Jurkat, Clone E6-1 (cell line): ENCODE measurements around the gene NHS.

ENCODE experiments used
- DNase-seq: peaks from one replicate; pipeline ENCODE4 v3.0.0-alpha.2; 2011; ENCODE audit warnings: low read depth, low spot score
- H3K4me3 ChIP-seq: 2 replicates; pipeline ENCODE4 v1.5.1; 2011; ENCODE audit warnings: mild to moderate bottlenecking, low read length, control low read depth, moderate library complexity

NHS gene

DNA sequence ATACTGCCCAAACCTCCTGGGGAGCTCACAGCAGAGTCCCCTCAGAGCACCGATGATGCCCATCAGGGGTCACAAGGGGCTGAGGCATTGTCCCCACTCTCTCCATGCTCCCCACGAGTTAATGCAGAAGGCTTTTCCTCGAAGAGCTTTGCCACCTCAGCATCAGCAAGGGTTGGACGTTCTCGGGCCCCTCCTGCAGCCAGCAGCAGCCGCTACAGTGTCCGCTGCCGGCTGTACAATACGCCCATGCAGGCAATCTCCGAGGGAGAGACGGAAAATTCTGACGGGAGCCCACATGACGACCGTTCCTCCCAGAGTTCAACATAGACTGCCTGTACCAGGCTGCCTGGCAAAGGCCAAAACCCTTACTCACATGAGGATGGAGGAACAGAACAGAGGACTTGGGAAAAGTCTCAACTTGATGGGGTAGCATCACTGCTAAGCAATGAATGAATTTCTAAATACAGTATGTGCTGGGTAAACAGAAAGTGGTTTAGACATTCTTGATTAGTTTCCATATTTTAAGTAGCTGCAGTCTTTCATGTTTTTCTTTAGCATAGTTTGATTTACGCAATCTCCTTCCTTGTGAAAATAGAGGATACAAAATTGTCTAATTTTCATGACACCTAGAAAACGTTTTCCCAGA is 357.3 kb downstream of the NHS start:
- no peak for DNase-seq
- no peak overlapping the region for H3K4me3 ChIP-seq

DNA sequence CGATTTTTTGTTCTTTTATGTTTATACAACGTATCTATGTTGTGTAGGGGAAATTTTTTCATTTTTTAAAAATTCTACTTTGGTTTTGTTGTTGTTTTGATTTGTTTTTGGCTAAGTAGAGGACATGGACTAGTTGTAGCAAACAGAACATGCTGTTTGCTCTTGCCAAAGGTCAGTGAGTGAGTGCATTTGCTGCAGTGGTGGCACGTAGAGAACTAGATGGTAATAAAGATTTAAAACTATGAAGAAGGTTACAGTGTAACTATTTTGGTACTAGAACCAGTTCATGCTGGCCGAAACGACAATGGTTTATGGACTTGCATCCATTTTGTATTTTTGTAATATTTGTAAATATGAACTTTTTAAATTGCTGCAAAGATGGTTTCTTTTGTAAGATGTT is 360.4 kb downstream of the NHS start:
- no peak for DNase-seq
- H3K4me3 ChIP-seq: no peak overlapping the region

DNA sequence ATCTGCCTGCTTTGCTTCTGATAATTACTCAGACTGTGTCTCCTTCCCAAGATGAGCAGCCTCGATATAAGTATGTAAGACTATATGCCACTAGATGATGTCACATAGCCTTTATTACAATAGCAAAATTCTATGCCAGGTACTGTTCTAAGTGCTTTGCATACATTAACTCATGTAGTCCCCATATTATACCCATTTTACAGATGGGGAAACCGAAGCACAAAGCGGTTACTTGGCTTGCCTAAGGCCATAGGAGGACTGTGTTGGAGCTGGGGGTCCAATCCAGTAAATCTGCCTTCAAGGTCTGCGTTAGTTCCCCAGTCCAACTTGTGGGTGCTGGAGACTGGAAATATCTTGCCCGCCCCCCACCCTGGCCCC is 361.5 kb downstream of the NHS start:
- H3K4me3 ChIP-seq: peak overlapping the region; percentile 54
- no peak for DNase-seq

DNA sequence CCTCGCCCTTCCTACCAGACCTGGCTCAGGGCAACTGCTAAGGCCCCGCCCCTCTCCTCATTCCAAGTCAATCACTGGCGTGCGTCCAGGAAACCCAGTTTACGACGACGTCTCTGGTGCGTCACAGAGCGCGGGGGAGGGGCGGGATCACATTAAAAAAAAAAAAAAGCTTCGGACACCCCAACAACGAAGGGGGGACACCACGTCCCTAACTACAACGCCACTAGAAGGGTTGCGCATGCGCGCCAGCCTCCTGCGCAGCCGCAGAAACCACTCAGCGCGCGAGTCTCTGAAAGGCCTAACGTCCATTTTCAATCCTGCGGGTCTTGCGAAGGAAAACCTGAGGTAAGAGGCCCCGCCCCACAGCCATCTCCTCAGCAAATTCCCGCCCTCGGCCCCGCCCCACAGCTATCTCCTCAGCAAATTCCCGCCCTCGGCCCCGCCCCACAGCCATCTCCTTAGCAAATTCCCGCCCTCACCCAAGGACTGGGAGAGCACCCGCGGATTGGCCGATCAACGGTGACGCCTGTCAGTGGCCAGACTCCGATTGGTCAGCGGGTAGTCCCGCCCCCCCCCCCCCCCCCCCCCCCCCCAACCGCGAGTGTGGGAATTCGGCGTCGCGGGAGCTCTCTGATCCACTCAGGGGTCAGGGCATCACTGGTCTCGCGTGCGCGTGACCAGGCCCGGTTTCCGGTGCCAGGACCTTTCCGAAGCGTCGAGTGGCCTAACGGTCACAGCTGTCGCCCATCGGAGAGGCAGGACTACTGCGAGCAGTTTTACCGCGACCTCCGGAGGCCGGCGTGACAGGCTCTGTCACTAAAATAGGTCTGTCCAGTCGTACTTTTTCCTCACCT is 362.1 kb downstream of the NHS start, which contains the start of gene SCML1:
Gene SCML1, plus strand, starts transcription at position 638 of the 854 bp plus-strand sequence. CDS start 6,694 bp downstream, outside the sequence.
- peak within 1 kb of the TSS; percentile 54 for H3K4me3 ChIP-seq
- peak; percentile 90 for DNase-seq

DNA sequence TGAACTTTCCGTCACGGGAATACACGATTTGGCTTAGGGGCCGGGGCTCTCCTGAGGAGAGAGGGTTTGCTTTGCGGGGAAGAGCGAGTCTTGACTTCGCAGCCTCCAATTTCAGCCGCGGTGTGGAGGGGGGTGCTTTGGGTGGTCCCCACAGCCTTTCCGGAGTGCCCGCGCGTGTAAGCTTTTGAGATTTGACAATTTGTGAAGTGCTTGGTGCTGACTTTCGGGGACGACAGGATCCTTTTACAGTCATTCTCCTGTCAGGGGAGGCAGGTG is 362.6 kb downstream of the NHS start:
- no peak for DNase-seq
- peak overlapping the region; percentile 54 for H3K4me3 ChIP-seq

DNA sequence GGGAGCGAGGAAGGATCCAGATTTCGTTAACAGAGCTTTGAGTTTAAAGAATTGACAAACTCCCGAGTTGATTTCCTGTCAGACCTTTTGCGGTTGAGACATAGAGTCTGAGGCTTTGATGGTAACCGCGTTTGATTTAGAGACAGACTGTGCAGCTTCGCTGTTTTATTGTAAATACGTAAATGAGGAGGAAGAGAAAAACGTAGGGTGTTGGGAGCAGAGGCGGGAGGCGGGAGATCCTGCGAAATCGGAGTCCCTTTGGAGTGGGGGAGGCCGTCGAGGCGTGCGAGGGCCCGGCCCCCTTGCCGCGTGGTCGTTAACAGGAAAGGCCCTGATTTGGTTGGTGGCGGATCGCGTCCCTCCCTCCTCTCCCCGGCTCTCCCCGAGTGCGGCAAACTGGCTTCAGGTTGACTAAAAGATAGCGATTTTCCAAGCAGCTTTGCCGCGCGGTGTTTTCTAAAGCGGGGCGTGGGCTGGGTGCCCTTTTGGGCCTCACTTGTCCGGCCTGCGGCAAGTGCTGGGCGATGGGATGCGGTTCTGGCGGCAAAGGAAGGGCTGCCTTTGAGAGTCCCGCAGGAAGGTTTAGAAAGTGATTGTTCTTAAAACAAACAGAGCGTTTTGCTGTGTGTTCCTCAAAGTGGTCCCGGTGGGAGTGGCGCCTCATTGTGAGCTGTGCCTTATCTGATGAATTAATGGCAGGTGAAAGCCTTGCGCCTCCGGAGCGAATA is 363.1 kb downstream of the NHS start:
- DNase-seq: peak; percentile 74
- peak overlapping the region; percentile 54 for H3K4me3 ChIP-seq

DNA sequence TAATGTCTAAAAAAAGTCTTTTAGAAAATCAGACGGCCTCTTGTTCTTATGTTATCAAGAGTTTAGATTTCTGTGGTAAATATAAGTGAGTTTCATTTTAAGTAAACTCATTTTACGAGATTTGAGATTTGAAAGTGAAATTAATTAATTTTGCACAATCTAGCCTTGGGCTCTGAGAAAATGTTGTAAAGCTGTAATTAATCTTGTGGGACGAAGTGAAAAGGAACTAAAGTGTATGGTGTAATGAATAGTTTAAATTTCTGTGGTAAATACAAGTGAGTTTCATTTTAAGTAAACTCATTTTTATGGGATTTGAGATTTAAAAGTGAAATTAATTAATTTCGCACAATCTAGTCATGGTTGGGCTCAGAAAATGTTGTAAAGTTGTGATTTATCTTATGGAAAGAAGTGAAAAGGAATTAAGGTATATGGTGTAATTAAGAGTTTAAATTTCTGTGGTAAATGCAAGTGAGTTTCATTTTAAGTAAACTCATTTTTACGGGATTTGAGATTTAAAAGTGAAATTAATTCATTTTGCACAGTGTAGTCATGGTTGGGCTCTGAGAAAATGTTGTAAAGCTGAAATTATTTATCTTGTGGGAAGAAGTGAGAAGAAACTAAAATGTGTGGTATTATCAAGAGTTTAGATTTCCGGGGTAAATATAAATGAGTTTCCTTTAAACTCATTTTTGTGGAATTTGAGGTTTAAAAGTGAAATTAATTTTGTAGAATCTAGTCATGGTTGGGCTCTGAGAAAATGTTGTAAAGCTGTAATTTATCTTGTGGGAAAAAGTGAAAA is 363.9 kb downstream of the NHS start:
- H3K4me3 ChIP-seq: peak overlapping the region; percentile 54
- peak; percentile 2 for DNase-seq

DNA sequence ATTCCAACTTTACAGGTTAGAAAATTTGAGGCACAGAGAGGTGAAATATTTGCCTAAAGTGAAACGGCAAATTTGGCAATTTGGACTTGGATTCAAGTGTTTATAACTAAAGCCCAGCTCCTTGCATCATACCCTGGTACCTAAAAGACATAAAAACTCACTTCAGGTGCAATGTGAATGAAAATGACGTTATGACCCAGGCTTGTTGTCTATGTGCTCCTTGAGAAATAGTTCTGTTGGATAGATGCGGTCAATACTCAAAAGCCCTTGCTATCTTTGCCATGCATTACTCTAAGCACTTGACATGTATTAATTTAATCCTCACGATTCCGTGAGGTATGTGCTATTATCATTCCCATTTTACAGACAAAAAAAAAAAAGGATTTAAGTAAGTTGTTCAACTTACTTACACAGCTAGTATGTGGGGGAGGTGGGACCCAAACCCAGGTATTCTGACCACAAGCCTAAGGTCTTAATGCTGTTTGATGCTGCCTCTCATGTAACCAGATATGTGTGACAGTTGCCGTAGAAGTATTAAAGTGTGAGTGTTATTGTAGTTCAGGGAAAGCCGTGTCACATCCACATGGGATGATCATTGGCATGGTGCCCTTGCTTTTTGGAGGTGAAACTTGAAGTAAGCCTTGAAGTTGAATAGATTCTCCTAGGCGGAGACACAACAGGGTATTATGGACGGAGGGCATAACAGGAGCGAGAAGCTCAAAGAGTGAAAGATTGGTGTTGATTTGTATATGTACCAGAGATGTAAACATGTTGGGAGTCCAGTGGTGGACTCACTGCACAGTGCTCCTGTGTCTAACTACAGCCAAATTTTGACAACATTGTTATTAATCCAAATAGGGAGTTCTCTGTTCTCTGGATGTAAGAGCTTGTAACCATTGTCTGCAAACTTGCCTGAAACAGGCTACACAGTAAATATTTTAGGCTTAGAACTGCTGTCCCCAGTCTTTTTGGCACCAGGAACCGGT is 365.4 kb downstream of the NHS start:
- no peak for DNase-seq
- no peak overlapping the region for H3K4me3 ChIP-seq

DNA sequence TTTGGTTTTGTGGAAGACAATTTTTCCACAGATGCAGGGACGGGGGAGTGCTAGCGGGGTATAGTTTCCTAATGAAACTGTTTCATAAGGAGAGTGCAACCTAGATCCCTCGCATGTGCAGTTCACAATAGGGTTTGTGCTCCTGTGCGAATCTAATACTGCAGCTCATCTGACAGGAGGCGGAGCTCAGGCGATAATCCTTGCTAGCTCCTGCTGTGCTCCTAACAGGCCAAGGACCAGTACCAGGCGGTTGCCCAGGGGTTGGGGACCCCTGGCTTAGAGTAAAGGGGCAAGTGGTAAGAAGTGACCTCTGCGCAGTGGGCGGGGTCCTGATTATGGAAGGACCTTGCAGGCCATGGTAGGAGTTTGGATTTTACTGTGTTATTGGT is 366.1 kb downstream of the NHS start:
- H3K4me3 ChIP-seq: no peak overlapping the region
- DNase-seq: no peak

DNA sequence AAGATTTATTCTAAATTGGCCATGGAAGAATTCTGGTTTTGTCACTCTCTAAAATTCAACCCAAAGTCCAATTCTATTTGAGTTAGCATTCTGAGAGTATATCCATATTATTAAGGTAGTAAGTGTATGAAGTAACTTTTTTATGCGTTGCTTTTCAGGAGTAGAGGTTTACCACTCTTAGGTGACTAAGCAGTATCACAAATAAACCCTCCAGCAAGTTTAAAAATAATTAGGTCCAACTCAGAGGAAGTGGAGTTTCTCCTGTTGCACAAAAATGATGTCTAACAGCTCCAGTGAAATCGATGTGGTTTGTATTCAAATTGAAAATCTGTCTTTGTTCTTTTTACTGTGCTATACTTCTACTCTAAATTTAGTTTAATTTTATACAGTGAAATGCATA is 368.9 kb downstream of the NHS start:
- DNase-seq: no peak
- H3K4me3 ChIP-seq: no peak overlapping the region

DNA sequence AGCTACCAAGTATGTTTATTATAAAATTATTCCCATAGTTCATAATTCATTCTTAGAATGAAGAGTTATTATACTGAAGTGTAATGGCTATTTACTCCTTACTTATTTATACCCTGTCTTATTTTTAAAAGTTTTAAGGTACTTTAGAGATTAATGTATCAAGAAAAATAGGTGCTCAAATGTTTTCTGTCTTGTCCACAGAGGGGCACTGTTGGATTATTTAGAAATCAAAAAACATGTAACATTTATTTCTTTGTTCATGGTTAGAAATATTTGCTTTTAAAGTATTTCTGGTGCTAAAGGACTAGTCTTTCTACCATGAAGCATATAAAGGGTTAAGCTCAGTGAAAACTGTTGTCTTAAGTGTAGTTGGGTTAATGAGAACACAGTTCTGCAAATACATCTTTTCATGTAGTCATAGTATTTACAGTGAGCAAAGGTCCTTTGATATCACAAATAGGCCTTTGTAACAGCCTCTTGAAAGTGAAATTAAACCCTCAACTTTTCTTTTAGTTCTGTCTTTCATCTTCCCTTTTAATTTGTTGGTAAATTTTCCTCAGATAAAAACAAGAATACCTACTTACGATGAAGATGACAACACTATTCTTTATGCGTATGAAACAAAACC is 370.0 kb downstream of the NHS start:
- no peak for DNase-seq

DNA sequence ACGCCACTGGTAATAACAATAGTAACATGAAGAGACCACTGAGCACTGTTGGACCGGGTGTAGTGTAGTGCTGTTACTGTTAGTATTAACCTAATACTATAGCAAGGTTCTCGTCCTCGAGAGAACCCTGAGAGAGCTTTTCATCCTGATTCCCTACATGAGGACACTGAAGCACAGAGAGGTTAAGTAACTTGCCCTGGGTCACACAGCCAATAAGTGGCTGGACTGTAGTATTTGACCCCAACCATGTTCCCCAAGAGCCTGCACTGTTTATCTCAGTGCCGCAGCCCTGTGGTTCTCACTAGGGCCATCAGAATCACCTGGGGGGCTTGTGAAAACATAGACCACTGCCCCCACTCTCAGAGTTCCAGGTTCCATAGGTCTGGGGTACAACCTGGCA is 372.7 kb downstream of the NHS start:
- DNase-seq: no peak
- no peak overlapping the region for H3K4me3 ChIP-seq

More for the DNA sequence above, 370.0 kb downstream of the NHS start:
- no peak overlapping the region for H3K4me3 ChIP-seq

DNA sequence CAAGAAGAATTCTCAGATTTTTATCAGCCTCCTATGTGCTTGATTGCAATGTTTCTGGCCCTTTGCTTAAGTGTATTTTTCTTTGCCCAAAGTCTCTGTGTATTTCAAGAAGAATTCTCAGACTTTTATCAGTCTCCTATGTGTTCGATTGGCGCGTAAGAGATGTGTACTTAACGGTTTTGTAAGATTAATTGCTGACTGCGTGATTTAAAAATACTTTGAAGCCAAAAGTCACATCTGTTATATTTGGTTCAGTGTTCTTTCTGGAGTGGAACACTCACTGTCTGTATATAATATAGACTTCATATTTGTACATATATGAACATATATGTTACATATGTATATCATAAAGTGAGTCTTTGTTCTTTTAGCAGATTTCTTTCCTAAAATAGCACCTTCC is 373.7 kb downstream of the NHS start:
- DNase-seq: no peak

DNA sequence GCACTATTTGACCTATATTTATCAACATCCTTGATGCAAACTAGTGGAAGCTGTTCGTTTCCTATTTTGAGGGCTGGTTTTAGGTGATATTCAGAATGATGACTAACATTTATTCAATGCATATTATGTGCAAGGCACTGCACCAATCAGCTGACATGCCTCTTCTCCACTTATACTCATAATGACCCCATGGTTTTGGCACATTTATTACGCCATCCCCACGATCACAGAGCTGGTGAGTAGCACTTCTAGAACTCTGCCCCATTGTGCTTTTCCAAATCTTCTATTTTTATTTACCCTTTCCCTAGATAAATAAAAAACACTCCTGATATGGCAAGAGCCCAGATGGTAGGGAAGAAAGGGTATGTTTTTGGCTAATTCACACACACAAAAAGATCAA is 375.4 kb downstream of the NHS start:
- H3K4me3 ChIP-seq: no peak overlapping the region
- DNase-seq: no peak

More for the DNA sequence above, 373.7 kb downstream of the NHS start:
- no peak overlapping the region for H3K4me3 ChIP-seq

DNA sequence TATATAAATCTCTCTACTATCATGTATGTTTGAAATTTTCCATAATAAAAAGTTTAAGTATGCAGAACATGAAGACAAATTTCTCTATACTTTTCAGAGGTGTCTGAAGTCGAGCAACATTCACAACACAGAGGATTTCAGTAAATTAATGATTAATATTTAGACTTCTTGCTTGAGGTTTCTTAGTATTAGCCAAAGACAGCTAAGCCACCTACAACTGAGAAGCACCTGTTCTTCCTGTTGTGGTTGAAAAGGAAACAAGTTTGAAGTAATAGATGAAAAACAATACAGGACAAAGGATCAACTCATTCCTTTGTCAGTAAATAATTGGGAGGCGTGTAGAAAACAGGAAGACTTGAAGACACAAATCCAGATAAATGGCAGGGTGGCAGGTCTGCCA is 383.4 kb downstream of the NHS start:
- no peak for DNase-seq
- no peak overlapping the region for H3K4me3 ChIP-seq

DNA sequence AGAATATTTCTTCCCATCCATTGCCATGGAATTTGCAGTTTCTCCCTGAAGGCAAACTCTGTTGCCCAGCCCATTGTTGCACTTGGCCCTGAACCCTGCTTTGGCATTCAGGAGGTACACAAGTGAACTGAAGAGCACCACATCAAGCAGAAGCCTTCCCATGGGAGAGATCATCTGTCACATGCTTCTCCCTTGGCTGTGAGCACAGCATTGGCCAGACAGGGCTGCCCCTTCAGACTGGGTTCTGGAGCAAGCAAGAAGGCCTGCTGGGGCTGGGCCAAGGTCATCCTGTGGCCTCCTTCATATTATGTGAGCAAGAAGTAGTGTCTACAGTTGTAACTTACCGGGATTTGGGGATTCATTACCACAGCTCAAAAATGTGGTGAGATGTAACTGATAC is 385.0 kb downstream of the NHS start:
- no peak overlapping the region for H3K4me3 ChIP-seq
- DNase-seq: no peak

DNA sequence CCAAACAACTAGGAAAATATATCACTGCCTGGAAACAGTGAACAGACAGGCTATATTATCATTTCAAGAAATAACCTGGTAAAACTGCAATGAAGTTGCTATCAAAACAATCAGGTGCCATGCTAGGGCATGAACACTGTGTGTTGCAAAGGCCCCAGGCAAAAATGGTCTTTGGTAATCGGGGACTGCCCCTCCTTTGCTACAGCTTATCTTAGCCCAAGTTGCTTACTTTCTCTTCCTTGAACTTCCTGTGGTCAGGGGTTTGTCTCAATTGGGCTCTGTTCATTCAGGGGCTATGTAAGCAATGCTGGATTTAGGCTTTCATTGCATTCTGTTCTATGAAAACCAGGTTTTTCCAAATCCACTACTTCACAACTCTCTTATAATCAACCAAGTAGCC is 392.7 kb downstream of the NHS start:
- no peak for DNase-seq
- H3K4me3 ChIP-seq: no peak overlapping the region

DNA sequence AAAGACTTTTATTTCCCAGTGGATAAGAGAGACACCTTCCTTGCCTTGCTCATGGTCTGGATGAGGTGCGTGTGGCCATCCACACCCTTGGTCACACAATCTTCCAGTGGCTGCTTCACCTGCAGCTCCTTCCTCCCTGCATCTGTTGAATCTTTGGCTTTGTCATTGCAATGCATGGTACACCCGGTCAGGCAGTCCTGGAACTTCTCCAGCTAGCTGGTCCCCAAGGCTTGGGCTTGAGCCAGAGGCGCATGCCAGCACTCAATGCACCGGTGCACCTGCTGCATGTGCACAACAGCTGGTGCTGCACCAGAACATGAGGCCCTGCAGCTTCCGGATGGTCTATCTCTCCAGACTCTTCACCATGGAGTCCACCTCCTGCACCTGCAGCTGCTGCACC is 394.0 kb downstream of the NHS start:
- H3K4me3 ChIP-seq: no peak overlapping the region
- no peak for DNase-seq
